K562 (cell line): Measurements from ENCODE around the gene SRMS. TPM values are rescaled to one million over a fixed set of nuclear protein-coding genes. Genes with fewer than 3 reads are reported as not detected.

Source experiments
- ATAC-seq: fragments of 200-7000 bp; cut with Tn5 transposase; 3 replicates; pipeline ENCODE4 v1.9.1; 2020; ENCODE audit warnings: moderate library complexity
- BruUV-seq: library from RNA; stranded (reverse); fragments of 400-500 nt; replicated peaks from 2 replicates; lab custom pipeline; 2021; lab: Mats Ljungman, UMichigan
- CTCF ChIA-PET: fragments of 300-600 bp; formaldehyde crosslinking; extraction: SDS; loops from one replicate; lab custom pipeline; 2021; ENCODE audit warnings: low intra/inter-chr PET ratio; lab: Yijun Ruan, JAX
- POLR2A ChIA-PET: fragments of 300-600, 350-650 bp; sonication (Branson Sonifier 250); formaldehyde crosslinking; extraction: SDS; loops from one replicate; lab custom pipeline; 2021; ENCODE audit warnings: antibody characterized with exemption, inconsistent platforms; lab: Yijun Ruan, JAX
- DNase-seq, 4 experiments: peaks; one replicate each; pipeline versions ENCODE4 v3.0.0 to v3.0.0-alpha.2; 2011 to 2018; ENCODE audit warnings: low spot score in 3 of 4, mixed read lengths in 3 of 4; ENCODE audit errors: extremely low read depth in 1 of 4
- FAIRE-seq: peaks from 2 replicates; lab custom pipeline; 2011; peaks lifted over from hg19 to GRCh38; lab: Jason Lieb, UNC
- H2AFZ ChIP-seq: 2 replicates; pipeline ENCODE4 v1.6.0; 2011; ENCODE audit warnings: low read depth, low read length, control low read depth, inconsistent platforms
- H3K27ac ChIP-seq: fragments of 200-600 bp; 3 replicates; pipeline ENCODE4 v1.8.0; 2011; ENCODE audit warnings: low read depth, mild to moderate bottlenecking, control low read depth, inconsistent platforms, low read length, moderate library complexity, mixed read lengths; ENCODE audit errors: extremely low read depth
- H3K27me3 ChIP-seq, 2 experiments: fragments of 300-600 bp in 1 of 2; 2 replicates in 1 of 2; 3 replicates in 1 of 2; pipeline versions ENCODE4 v1.6.0 to v1.8.0; 2011; ENCODE audit warnings: inconsistent platforms in 2 of 2, low read length in 2 of 2, mild to moderate bottlenecking in 1 of 2, mixed read lengths in 1 of 2, moderate library complexity in 1 of 2; ENCODE audit not compliant: control insufficient read depth in 2 of 2, insufficient read depth in 2 of 2
- H3K36me3 ChIP-seq: fragments of 300-600 bp; 3 replicates; pipeline ENCODE4 v1.8.0; 2011; ENCODE audit warnings: mild to moderate bottlenecking, low read length, inconsistent platforms; ENCODE audit not compliant: control insufficient read depth, insufficient read depth
- H3K4me1 ChIP-seq, 2 experiments: fragments of 200-600 bp in 1 of 2; replicated peaks in 1 of 2; 2 replicates in 1 of 2; 3 replicates in 1 of 2; pipeline versions ENCODE4 v1.5.1 to v1.8.0; 2011; ENCODE audit warnings: inconsistent platforms in 2 of 2, low read length in 2 of 2, mild to moderate bottlenecking in 1 of 2, mixed read lengths in 1 of 2, moderate library complexity in 1 of 2; ENCODE audit not compliant: control insufficient read depth in 2 of 2, insufficient read depth in 2 of 2
- H3K4me2 ChIP-seq: 2 replicates; pipeline ENCODE4 v1.6.1; 2011; ENCODE audit warnings: low read length, control low read depth, inconsistent platforms, mixed read lengths; ENCODE audit not compliant: insufficient read depth
- H3K4me3 ChIP-seq: fragments of 200-600 bp; sonication (generic), shearing (Covaris generic); 2 replicates; pipeline ENCODE4 v1.5.1; 2016; ENCODE audit warnings: control low read depth, inconsistent platforms
- H3K79me2 ChIP-seq: fragments of 200-600 bp; 3 replicates; pipeline ENCODE4 v1.8.0; 2011; ENCODE audit warnings: low read length, inconsistent platforms; ENCODE audit not compliant: control insufficient read depth, insufficient read depth
- H3K9ac ChIP-seq, 2 experiments: 2 replicates each; pipeline versions ENCODE4 v1.6.0 to v1.6.1; 2011; ENCODE audit warnings: low read depth in 2 of 2, low read length in 2 of 2, control low read depth in 1 of 2, inconsistent platforms in 1 of 2, mild to moderate bottlenecking in 1 of 2, mixed read lengths in 1 of 2; ENCODE audit not compliant: insufficient read depth in 1 of 2
- H3K9me1 ChIP-seq: one replicate; pipeline ENCODE4 v1.6.0; 2011; ENCODE audit warnings: inconsistent platforms, mild to moderate bottlenecking, low read length, moderate library complexity; ENCODE audit not compliant: control insufficient read depth, insufficient read depth
- H3K9me3 ChIP-seq: replicated peaks from 2 replicates; pipeline ENCODE4 v1.5.1; 2011; ENCODE audit warnings: low read depth, low read length, inconsistent platforms; ENCODE audit not compliant: control insufficient read depth, insufficient read depth
- H4K20me1 ChIP-seq: replicated peaks from 2 replicates; pipeline ENCODE4 v1.6.1; 2011; ENCODE audit warnings: low read length, inconsistent platforms, mixed read lengths; ENCODE audit not compliant: control insufficient read depth, insufficient read depth
- CHCHD3 ChIP-seq: fragments of 250-450 bp; sonication (Bioruptor Pico); IDR thresholded peaks from 2 replicates; pipeline ENCODE4 v2.1.2; 2022; ENCODE audit warnings: mild to moderate bottlenecking
- GTF2B ChIP-seq: IDR thresholded peaks from 2 replicates; pipeline ENCODE4 v1.6.1; 2011; ENCODE audit not compliant: insufficient read length; ENCODE audit errors: extremely low read depth
- HMBOX1 ChIP-seq: sonication (generic); IDR thresholded peaks from 2 replicates; pipeline ENCODE4 v1.6.1; 2016
- POU5F1 ChIP-seq: fragments of 150-350 bp; IDR thresholded peaks from 2 replicates; pipeline ENCODE4 v1.6.1; 2014; ENCODE audit warnings: borderline replicate concordance, low read length, low read depth, mild to moderate bottlenecking; ENCODE audit not compliant: partially characterized antibody
- SAFB2 ChIP-seq: fragments of 200-400 bp; formaldehyde crosslinking; IDR thresholded peaks from 2 replicates; pipeline ENCODE4 v1.6.1; 2018; ENCODE audit warnings: borderline replicate concordance, low read length, low read depth, moderate library complexity; ENCODE audit not compliant: severe bottlenecking
- SMARCA4 ChIP-seq: fragments of 450-650 bp; IDR thresholded peaks from 2 replicates; pipeline ENCODE4 v1.6.1; 2016
- TAF1 ChIP-seq: IDR thresholded peaks from 2 replicates; pipeline ENCODE4 v1.6.1; 2011; ENCODE audit warnings: mild to moderate bottlenecking, low read length, moderate library complexity; ENCODE audit not compliant: insufficient read depth, control insufficient read depth, severe bottlenecking; ENCODE audit errors: extremely low read depth
- TBP ChIP-seq: optimal IDR thresholded peaks from 2 replicates; pipeline ENCODE3; 2011; ENCODE audit warnings: low read depth, low read length, improper control_type of control experiment
- TFAM ChIP-seq: fragments of 250-450 bp; sonication (Bioruptor Pico); conservative IDR thresholded peaks from 2 replicates; pipeline ENCODE4 v1.5.0; 2021; ENCODE audit warnings: mild to moderate bottlenecking, moderate library complexity
- ZBTB17 ChIP-seq: fragments of 450-650 bp; formaldehyde crosslinking; IDR thresholded peaks from 2 replicates; pipeline ENCODE4 v1.4.0; 2020; ENCODE audit warnings: mild to moderate bottlenecking
- ZNF384 ChIP-seq: IDR thresholded peaks from 2 replicates; pipeline ENCODE4 v1.6.1; 2012; ENCODE audit warnings: low read depth, low read length, improper control_type of control experiment
- ZSCAN32 ChIP-seq: fragments of 450-650 bp; formaldehyde crosslinking; IDR thresholded peaks from 2 replicates; pipeline ENCODE4 v1.4.0; 2020; ENCODE audit warnings: mild to moderate bottlenecking, moderate library complexity
- WGBS: fragments of 100-300 bp; shearing (Covaris generic); methylation state at CpG from one replicate; pipeline ENCODE4 v1.1.6; 2016; ENCODE audit warnings: low coverage, mixed read lengths; ENCODE audit not compliant: insufficient coverage; ENCODE audit errors: missing lambda C conversion rate; 5-methylcytosine and 5-hydroxymethylcytosine counted together
- in situ Hi-C: fragments of 300-500 bp; cut with MboI; formaldehyde crosslinking; loops from 4 replicates; pipeline ENCODE4 v1.15.0; 2018; ENCODE audit warnings: inconsistent platforms, mixed read lengths
- intact Hi-C: fragments of 100-400 bp; cut with micrococcal nuclease; formaldehyde crosslinking; loops from 2 replicates; pipeline ENCODE4 v1.14.2; 2022
- polyA plus RNA-seq, 8 experiments: library from polyadenylated mRNA; depleted of rRNA in 4 of 8; stranded (reverse) in 5 of 8; unstranded in 3 of 8; fragments of >200 nt; fragmentation: Nextera tagmentation in 2 of 8; fragmentation: Illumina TruSeq in 1 of 8; extraction: Ambion mirVana in 2 of 8; extraction: Trizol in 1 of 8; gene quantifications; 2 replicates each; pipeline versions ENCODE4 v1.2.1 to v1.2.3, GENCODE V29; 2011 to 2014; ENCODE audit warnings: inconsistent platforms in 1 of 8, missing spikeins in 1 of 8
- total RNA-seq, 7 experiments: library from RNA; depleted of rRNA in 6 of 7; stranded (reverse); fragments of >200 nt in 6 of 7; fragmentation: Illumina TruSeq in 2 of 7; extraction: Trizol in 2 of 7; gene quantifications; 2 replicates each; pipeline versions ENCODE4 v1.2.1 to v1.2.3, GENCODE V29; 2011 to 2021; ENCODE audit warnings: low replicate concordance in 1 of 7
- TF ChIP-seq, protein P1 (sequence below): fragments of 250-450 bp; sonication (Bioruptor Pico); IDR thresholded peaks from 2 replicates; pipeline ENCODE4 v1.8.0; 2021; ENCODE audit warnings: moderate library complexity, mild to moderate bottlenecking, inconsistent platforms
- TF ChIP-seq, protein P2 (sequence below): sonication (generic); formaldehyde crosslinking; IDR thresholded peaks from 2 replicates; pipeline ENCODE4 v1.8.1; 2023; ENCODE audit warnings: mild to moderate bottlenecking, missing genetic modification reagents

The SRMS gene
- total and polyA plus RNA-seq, 9 of the 15 experiments (the other 6 are each of a cell fraction or from before 2014, with no cell fraction given): 0.07 TPM; not detected in 8

- TF ChIP-seq ZSCAN32 (CRISPR knock-in tag) (no peak), ZBTB17 (CRISPR knock-in tag) (no peak), GTF2B (no peak), SAFB2 (no peak), TAF1 (no peak), SMARCA4 (no peak), TBP (no peak), CHCHD3 (CRISPR knock-in tag) (no peak), ZNF384 (no peak), HMBOX1 (no peak), TFAM (CRISPR knock-in tag) (no peak), POU5F1 (no peak)
- TF ChIP-seq, protein P1, sequence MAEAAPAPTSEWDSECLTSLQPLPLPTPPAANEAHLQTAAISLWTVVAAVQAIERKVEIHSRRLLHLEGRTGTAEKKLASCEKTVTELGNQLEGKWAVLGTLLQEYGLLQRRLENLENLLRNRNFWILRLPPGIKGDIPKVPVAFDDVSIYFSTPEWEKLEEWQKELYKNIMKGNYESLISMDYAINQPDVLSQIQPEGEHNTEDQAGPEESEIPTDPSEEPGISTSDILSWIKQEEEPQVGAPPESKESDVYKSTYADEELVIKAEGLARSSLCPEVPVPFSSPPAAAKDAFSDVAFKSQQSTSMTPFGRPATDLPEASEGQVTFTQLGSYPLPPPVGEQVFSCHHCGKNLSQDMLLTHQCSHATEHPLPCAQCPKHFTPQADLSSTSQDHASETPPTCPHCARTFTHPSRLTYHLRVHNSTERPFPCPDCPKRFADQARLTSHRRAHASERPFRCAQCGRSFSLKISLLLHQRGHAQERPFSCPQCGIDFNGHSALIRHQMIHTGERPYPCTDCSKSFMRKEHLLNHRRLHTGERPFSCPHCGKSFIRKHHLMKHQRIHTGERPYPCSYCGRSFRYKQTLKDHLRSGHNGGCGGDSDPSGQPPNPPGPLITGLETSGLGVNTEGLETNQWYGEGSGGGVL (CRISPR knock-in tag): no peak
- TF ChIP-seq, protein P2, sequence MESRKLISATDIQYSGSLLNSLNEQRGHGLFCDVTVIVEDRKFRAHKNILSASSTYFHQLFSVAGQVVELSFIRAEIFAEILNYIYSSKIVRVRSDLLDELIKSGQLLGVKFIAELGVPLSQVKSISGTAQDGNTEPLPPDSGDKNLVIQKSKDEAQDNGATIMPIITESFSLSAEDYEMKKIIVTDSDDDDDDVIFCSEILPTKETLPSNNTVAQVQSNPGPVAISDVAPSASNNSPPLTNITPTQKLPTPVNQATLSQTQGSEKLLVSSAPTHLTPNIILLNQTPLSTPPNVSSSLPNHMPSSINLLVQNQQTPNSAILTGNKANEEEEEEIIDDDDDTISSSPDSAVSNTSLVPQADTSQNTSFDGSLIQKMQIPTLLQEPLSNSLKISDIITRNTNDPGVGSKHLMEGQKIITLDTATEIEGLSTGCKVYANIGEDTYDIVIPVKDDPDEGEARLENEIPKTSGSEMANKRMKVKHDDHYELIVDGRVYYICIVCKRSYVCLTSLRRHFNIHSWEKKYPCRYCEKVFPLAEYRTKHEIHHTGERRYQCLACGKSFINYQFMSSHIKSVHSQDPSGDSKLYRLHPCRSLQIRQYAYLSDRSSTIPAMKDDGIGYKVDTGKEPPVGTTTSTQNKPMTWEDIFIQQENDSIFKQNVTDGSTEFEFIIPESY (CRISPR knock-in tag): no peak
- TF ChIP-seq, all 486 proteins: peak for 0
- no peaks in the 10 kb centered on the region for H4K20me1 ChIP-seq
- no peak overlapping the region for H3K4me2 ChIP-seq
- H3K9me3 ChIP-seq: peaks cover 6% of the 10 kb centered on the region
- DNase-seq (no peak), FAIRE-seq (no peak), ATAC-seq (no peak)
- no peak overlapping the region for H3K4me3 ChIP-seq
- no peak overlapping the region for H2AFZ ChIP-seq
- CTCF ChIA-PET: no interaction called here
- no peaks in the 10 kb centered on the region for H3K36me3 ChIP-seq
- peaks cover 0 to 48% of the 10 kb centered on the region in 2 experiments; a peak in 4 of 5 replicates for H3K4me1 ChIP-seq
- no TSS peak for BruUV-seq
- peaks cover 18 to 36% of the 10 kb centered on the region in 2 experiments; a peak in 4 of 5 replicates for H3K27me3 ChIP-seq
- no peak overlapping the region for H3K9ac ChIP-seq
- POLR2A ChIA-PET: interaction anchor here (0.6 to 2.5 kb wide), 3 partner anchors 16 to 18 kb away, joined by 4 to 7 read pairs (median 4); partner anchors contain the start of gene PPDPF
- intact Hi-C loops: no loop called here
- H3K9me1 ChIP-seq: no peaks in the 10 kb centered on the region
- WGBS: 27% methylated on average over 9 of the region's 9 CpGs
- no peaks in the 10 kb centered on the region for H3K79me2 ChIP-seq
- H3K27ac ChIP-seq: no peak overlapping the region
- in situ Hi-C loops: no loop called here
These were observed 42.9 kb downstream of the SRMS start for GRCh38 chr20:63504642-63505041.
